T-helper 2 cell treated with Interferon-gamma antibody and Interleukin-4, amounts not matched to agents 5 μg/mL and 100 μg/mL, for 36 hours (primary cell): ENCODE results near the gene SLC2A11.

Experiments
- DNase-seq: peaks from one replicate; pipeline ENCODE4 v3.0.0; 2021; ENCODE audit warnings: low spot score
- H3K27ac Mint-ChIP-seq: one replicate; pipeline ENCODE4 v1.8.0; 2021; ENCODE audit warnings: mild to moderate bottlenecking, mixed read lengths
- H3K27me3 Mint-ChIP-seq: one replicate; pipeline ENCODE4 v1.8.0; 2021; ENCODE audit warnings: low read depth, mixed read lengths
- H3K36me3 Mint-ChIP-seq: one replicate; pipeline ENCODE4 v1.8.0; 2021; ENCODE audit warnings: low read depth, mixed read lengths
- H3K4me1 Mint-ChIP-seq: one replicate; pipeline ENCODE4 v1.8.0; 2021; ENCODE audit warnings: low read depth, mixed read lengths
- H3K4me3 Mint-ChIP-seq: one replicate; pipeline ENCODE4 v1.8.0; 2022; ENCODE audit warnings: mild to moderate bottlenecking, moderate library complexity, mixed read lengths
- H3K9me3 Mint-ChIP-seq: one replicate; pipeline ENCODE4 v1.8.0; 2021; ENCODE audit warnings: mixed read lengths

SLC2A11 gene

DNA sequence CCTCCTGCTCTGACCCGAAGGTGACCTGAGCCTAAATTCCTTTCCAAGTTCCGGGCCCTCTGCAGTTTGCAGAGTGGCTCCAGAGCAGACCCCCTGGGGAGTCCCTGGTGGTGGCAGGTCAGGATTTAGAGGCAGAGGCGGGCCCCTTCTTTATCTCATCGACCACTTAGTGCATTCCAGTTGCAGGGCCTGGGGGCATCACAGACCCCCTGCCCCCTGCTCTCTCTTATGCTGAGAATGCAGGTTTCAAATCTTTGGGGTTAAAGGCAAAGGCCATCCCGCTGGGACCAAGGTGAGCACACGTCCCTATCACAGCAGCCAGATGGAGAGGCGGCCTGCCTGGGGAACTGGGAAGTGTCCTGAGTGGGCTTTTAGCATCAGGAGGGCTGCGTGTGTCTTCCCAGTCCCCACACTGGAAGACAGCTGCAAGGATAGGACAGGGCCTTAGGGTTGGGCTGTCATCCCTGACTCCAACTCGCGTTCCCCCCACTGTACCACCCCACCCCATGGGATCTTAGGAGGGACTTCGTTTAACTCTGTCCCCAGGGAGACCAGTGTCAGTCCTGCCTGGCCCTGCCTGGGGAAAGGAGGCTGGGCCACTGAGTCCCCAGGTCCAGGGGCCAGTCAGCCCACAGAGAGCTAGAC lies 30.2 kb upstream of the SLC2A11 start:
- H3K9me3 Mint-ChIP-seq = no peaks in the 10 kb centered on the region
- no peaks in the 10 kb centered on the region for H3K27me3 Mint-ChIP-seq
- H3K27ac Mint-ChIP-seq = peak overlapping the region; percentile 42
- DNase-seq = no peak
- H3K4me1 Mint-ChIP-seq = peaks cover 15% of the 10 kb centered on the region
- H3K36me3 Mint-ChIP-seq = peaks cover 47% of the 10 kb centered on the region
- no peak overlapping the region for H3K4me3 Mint-ChIP-seq

DNA sequence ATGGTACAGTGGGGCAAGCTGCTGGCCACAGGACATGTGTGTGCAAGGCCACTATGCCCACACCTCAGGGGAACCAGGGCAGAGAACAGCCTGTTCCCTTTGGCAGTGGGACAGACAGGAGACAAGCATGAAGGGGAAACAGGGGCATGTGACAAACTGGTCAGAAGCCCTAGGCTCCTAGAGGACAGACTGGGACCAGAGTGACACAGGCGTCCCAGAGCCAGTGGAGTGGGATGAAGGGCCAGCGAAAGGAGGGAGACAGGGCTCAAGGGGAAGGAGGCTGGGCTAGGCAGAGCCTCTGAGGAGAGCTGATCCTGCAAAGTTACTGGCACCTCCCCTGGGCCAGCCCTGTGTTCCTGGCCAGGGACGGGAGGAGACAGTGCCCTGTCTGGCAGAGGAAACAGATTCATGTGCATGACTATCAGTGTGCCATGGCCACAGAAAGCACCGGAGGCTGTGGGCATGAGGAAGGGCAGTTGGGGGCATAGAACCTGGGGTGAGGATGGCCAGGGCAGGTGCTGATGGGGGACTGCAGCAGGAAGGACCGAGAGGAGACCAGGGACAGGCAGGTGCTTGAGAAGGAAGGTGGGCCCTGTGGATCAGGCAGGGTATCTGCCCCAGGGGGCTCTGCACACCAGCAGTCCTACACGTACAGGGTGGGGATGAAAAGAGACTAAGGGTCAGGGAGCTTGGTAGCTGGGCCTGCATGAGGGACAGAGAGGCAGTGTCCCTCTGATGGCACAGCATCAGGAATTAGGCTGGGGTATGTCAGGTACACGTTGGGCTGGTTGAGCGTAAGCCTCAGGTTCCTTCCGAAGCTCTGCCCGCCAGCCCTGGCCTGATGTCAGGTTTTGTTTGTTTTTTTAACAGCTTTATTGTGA lies 28.6 kb upstream of the SLC2A11 start:
- H3K27me3 Mint-ChIP-seq = no peaks in the 10 kb centered on the region
- no peaks in the 10 kb centered on the region for H3K9me3 Mint-ChIP-seq
- no peak overlapping the region for H3K4me3 Mint-ChIP-seq
- no peak for DNase-seq
- peak overlapping the region; percentile 56 for H3K27ac Mint-ChIP-seq
- peaks cover 13% of the 10 kb centered on the region for H3K4me1 Mint-ChIP-seq
- peaks cover 33% of the 10 kb centered on the region for H3K36me3 Mint-ChIP-seq

DNA sequence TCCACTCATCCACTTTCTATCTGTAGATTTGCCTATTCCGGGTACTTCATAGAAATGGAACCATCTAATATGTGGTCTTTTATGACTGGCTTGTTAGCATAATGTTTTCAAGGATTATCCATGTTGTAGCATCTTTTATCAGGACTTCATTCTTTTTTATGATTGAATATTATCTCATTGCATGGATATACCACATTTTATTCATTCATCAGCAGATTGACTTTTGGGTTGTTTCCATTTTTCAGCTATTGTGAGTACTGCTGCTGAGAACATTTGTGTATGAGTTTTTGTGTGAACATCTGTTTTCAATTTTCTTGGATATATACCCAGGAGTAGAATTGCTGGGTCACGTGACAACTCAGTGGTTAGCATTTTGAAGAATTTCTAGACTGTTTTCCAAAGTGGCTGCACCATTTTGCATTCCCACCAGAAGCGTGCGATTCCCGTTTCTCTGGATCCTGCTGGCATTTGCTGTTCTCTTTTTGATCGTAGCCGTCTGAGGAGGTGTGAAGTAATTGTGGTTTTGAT lies 27.8 kb upstream of the SLC2A11 start:
- H3K9me3 Mint-ChIP-seq = no peaks in the 10 kb centered on the region
- H3K36me3 Mint-ChIP-seq = peaks cover 28% of the 10 kb centered on the region
- peaks cover 13% of the 10 kb centered on the region for H3K4me1 Mint-ChIP-seq
- no peak overlapping the region for H3K27ac Mint-ChIP-seq
- no peak overlapping the region for H3K4me3 Mint-ChIP-seq
- no peaks in the 10 kb centered on the region for H3K27me3 Mint-ChIP-seq
- no peak for DNase-seq

DNA sequence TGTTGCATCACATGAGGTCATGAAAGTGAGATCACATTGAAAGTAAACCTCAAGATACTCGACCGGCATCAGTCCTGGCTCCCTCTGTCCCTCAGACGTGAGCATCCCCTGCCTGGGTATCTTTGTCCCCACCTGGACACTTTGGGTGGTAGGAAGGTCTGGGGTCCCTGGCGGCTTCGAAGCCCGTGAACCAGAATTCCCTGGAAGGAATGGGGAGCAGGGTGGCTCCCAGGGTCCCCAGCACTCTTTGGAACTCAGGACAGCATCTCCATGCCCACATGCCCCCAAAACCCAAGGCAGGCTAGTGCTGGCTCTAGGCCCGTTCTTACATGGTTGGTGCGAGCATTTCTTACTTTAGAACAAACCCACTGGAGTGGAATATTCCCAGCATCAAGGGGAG lies 26.4 kb upstream of the SLC2A11 start:
- no peaks in the 10 kb centered on the region for H3K27me3 Mint-ChIP-seq
- H3K4me3 Mint-ChIP-seq = no peak overlapping the region
- H3K9me3 Mint-ChIP-seq = no peaks in the 10 kb centered on the region
- peaks cover 28% of the 10 kb centered on the region for H3K36me3 Mint-ChIP-seq
- H3K27ac Mint-ChIP-seq = no peak overlapping the region
- H3K4me1 Mint-ChIP-seq = peaks cover 6% of the 10 kb centered on the region
- no peak for DNase-seq

DNA sequence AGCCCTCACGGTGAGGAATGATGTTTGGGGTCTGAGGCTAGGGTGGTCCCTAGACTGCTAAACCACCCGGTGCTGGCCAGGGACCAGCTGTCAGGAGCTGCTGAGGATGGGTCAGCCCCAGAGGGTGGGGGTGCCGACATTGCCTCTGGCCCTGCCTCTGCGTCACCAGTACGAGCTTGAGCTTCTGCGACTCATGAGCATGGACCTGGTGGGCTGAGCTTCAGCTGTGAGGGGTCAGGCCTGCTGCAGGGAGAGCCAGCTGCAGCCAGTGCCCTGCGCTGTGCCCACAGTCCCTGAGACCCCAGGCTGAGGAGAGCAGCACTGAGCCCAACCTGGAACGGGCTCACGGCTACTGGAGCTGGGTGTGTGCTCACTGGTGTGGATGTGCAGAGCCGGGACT lies 25.9 kb upstream of the SLC2A11 start:
- Mint-ChIP-seq H3K27ac (no peak overlapping the region), H3K4me1 (peaks cover 5% of the 10 kb centered on the region), H3K36me3 (peaks cover 27% of the 10 kb centered on the region), H3K27me3 (no peaks in the 10 kb centered on the region), H3K4me3 (no peak overlapping the region), H3K9me3 (no peaks in the 10 kb centered on the region)
- DNase-seq = no peak

DNA sequence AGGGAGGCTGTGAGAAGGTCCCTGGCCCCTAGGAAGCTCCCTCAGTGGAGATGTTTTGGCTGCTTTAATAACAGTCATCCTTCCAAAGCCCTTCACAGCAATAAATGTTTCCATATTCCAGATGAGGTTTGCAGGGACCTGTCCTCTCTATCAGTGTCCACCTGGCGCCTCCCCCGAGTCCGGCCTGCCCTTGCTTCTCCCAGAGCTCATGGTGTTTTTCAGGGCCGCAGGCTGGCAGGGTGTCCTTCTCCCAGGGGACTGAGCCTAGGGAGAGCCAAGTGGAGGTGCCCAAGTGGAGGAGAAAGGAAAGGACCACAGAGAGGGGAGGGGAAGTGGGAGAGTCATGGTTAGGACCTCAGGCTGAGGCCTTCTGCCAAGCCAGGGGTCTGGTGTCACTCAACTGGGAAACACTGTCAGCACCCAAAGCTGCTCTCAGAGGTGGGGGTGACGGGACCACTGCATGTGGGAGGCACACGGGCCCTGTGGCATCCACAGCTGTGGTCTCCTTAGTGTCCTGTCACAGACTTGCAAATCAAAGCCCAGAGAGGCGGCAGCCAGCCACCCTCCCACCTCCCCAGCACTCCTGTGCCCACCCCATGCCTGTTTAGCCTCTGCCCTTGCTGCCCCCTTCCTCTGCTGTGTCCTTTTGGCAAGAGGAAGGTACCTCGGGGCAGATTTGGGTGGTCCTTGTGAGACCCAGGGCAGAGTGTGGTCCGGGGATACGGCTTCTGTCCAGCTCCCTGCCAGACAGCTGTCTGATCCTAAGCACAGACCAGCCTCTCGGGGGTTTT lies 25.3 kb upstream of the SLC2A11 start:
- Mint-ChIP-seq H3K27me3 (no peaks in the 10 kb centered on the region), H3K4me1 (peaks cover 5% of the 10 kb centered on the region), H3K27ac (no peak overlapping the region), H3K9me3 (no peaks in the 10 kb centered on the region), H3K36me3 (peaks cover 24% of the 10 kb centered on the region), H3K4me3 (no peak overlapping the region)
- DNase-seq = no peak

DNA sequence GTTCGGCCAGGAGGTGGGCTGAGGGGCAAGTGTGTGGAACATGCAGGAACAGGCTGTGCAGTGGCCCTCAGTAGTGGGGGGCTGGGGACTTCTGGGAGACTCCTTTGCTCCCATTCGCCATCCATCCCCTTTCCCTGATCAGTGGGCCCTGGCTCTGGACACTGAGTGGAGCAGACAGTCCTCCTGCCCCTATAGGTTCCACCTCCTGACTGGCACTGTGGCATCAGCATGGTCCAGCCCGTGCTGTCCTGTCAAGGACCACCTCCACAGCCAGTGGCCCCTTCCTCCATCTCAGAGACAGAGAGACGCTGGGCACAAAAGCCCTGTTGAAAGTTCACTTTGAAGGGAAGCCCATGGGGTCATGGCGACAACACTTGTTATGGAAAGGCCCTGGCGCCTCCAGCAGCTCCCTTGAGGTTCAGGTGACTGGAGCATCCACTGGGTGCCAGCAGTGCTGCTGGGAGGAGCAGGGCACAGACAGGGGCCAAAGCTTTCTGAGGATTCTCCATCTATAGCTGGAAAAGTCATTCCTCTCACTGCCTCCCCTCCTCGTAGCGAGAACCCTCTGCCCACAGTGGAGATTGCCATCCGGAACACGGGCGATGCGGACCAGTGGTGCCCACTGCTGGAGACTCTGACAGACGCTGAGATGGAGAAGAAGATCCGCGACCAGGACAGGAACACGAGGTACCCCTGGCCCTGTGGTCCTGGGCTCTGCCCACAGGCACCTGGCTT lies 24.5 kb upstream of the SLC2A11 start:
- H3K27ac Mint-ChIP-seq = no peak overlapping the region
- no peaks in the 10 kb centered on the region for H3K27me3 Mint-ChIP-seq
- peaks cover 9% of the 10 kb centered on the region for H3K4me1 Mint-ChIP-seq
- DNase-seq = no peak
- peaks cover 23% of the 10 kb centered on the region for H3K36me3 Mint-ChIP-seq
- H3K9me3 Mint-ChIP-seq = no peaks in the 10 kb centered on the region
- H3K4me3 Mint-ChIP-seq = no peak overlapping the region

DNA sequence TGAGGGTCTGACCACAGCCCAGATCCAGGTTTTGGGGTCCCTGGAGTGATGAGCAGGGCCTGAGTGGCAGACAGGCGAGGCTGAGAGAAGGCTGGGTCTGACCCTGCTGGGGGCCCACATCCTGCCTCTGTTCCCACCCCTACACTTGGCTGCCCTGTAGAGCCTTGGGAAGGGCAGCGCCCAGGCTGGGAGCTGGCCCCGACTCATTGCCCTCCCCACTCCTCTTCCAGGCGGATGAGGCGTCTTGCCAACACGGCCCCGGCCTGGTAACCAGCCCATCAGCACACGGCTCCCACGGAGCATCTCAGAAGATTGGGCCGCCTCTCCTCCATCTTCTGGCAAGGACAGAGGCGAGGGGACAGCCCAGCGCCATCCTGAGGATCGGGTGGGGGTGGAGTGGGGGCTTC lies 23.8 kb upstream of the SLC2A11 start:
- no peak for DNase-seq
- H3K27ac Mint-ChIP-seq = no peak overlapping the region
- peaks cover 19% of the 10 kb centered on the region for H3K36me3 Mint-ChIP-seq
- H3K9me3 Mint-ChIP-seq = no peaks in the 10 kb centered on the region
- H3K4me3 Mint-ChIP-seq = no peak overlapping the region
- peaks cover 12% of the 10 kb centered on the region for H3K4me1 Mint-ChIP-seq
- no peaks in the 10 kb centered on the region for H3K27me3 Mint-ChIP-seq

DNA sequence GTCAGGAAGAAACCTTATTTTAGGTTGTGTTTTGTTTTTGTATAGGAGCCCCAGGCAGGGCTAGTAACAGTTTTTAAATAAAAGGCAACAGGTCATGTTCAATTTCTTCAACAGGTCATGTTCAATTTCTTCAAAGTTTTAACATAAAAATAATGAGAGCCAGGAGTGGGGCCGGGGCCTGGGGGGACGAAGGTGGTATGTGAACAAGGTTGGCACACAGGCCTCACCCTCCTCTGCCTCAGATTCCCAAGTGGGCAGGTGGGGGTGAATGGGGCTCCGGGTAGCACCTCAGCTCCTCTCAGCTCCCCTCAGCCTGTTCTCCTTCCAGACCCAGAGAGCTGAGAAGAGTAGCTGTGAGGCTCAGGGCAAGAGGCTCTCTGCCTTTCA lies 23.3 kb upstream of the SLC2A11 start:
- no peak for DNase-seq
- H3K36me3 Mint-ChIP-seq = peaks cover 18% of the 10 kb centered on the region
- no peaks in the 10 kb centered on the region for H3K27me3 Mint-ChIP-seq
- peaks cover 14% of the 10 kb centered on the region for H3K4me1 Mint-ChIP-seq
- H3K9me3 Mint-ChIP-seq = no peaks in the 10 kb centered on the region
- no peak overlapping the region for H3K4me3 Mint-ChIP-seq
- no peak overlapping the region for H3K27ac Mint-ChIP-seq

DNA sequence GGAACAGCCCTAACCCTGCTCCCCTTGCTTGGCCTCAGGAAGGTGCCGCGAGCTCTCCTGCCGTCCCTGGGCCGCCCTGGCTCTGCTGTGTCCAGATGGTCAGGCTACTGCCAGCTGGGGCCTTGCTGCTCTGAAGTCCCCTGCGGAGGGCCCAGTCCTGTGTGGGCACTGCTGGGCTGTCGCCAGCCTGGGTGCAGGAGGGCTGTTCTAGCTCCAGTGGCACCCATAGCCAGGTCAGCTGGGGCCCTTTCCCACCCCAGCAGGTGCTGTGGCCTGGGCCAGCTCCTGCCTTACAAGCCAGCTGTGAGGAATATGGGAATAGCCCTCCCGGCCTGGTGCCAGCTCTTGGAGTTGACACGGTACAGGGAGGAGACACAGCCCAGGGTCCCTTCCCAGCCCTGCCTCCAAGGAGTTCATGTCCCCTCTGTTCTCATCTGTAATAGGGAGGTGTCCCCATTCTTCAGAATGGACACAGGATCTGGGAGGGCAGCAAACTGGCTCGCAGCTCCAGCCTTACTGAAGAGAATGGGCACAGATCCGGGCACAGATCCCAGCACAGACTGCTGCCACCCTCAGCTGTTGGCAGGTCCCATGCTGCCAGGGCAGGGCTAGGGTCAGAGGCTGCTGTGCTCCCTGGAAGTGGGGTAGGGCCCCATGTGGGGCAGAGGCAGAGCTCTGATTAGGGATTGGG lies 22.7 kb upstream of the SLC2A11 start:
- no peak for DNase-seq
- Mint-ChIP-seq H3K4me1 (peaks cover 18% of the 10 kb centered on the region), H3K9me3 (no peaks in the 10 kb centered on the region), H3K27ac (no peak overlapping the region), H3K4me3 (no peak overlapping the region), H3K36me3 (peaks cover 16% of the 10 kb centered on the region), H3K27me3 (no peaks in the 10 kb centered on the region)

DNA sequence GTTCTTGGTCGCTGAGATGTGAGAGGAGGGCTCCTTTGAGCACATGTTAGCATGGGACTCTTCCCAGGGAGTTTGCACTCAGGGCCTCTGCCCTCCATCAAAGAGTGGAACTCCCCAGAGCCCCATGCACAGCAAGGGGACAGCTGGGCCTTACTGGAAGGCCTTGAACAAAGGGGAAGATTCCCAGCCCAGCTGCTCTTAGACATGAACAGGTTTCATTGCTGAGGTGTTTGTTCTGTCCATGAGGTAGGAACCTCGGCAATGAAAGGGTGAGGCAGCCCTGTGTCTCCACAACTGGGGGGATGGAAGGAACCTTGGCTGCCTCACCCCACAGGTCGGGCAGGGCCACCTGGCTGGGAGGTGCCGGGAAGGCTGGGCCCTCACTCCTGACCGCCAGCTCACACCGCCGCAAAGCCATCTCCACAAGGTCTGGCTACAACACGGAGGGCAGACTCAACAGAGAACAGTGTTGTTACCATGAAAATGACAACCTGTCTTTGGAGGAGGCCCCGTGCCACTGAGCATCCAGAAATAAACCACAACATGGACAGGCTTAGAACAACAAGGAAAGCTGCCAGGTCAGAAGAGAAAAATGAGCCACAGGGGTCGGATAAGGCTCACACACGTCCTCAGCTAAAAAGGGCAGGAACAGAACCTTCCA lies 22.1 kb upstream of the SLC2A11 start:
- Mint-ChIP-seq H3K4me1 (peaks cover 18% of the 10 kb centered on the region), H3K4me3 (no peak overlapping the region), H3K36me3 (peaks cover 13% of the 10 kb centered on the region), H3K27me3 (no peaks in the 10 kb centered on the region), H3K27ac (no peak overlapping the region), H3K9me3 (no peaks in the 10 kb centered on the region)
- DNase-seq = no peak

DNA sequence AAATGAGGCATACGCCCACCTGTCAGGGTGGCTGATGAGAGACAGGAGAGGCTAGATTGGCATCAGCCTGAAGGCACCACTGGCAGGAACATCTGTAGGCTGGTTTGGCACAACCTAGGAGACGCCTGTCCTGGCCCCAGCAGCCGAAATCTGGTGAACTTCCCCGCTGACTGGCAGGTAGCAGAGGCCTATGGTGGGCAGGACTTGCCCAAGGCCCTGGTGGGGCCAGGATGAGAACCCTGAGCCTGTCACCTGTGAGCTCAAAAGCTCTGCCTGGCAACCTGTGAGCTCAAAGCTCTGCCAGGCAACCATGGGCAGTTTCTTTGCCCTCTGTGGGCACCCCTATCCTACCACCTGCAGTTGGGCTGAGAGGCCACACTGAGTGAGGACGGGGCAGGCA lies 21.4 kb upstream of the SLC2A11 start:
- Mint-ChIP-seq H3K4me3 (peak overlapping the region; percentile 19), H3K9me3 (no peaks in the 10 kb centered on the region), H3K4me1 (peaks cover 18% of the 10 kb centered on the region), H3K36me3 (peaks cover 8% of the 10 kb centered on the region), H3K27ac (no peak overlapping the region), H3K27me3 (no peaks in the 10 kb centered on the region)
- DNase-seq = no peak
